PC-3 (cell line): ENCODE measurements around the gene SOWAHC.

Experiments used
- CTCF ChIP-seq: fragments of 300-600 bp; sonication (generic); conservative IDR thresholded peaks from 2 replicates; pipeline ENCODE4 v1.5.1; 2017; ENCODE audit warnings: antibody characterized with exemption, low read depth, mild to moderate bottlenecking, low read length
- EZH2 ChIP-seq: fragments of 300-600 bp; sonication (generic); IDR thresholded peaks from one replicate; pipeline ENCODE4 v1.6.1; 2017; ENCODE audit warnings: antibody characterized with exemption, mild to moderate bottlenecking, low read length; ENCODE audit not compliant: unreplicated experiment

GRCh38 chr2:109613081-109613921 lies 863 bp upstream of the SOWAHC start:
- no peak for TF ChIP-seq CTCF
- TF ChIP-seq EZH2: no peak
